ENCODE measurements around the gene SPSB2.

The SPSB2 gene

GRCh38 chr12:6868211-6869048 lies 4.7 kb downstream of the SPSB2 start:
- TF ChIP-seq ZBTB8A (tag by site-specific recombination; IDR thresholded peaks at IDR 0.05), result peak; percentile 16; the same call in 1 of the 2 replicates
- TF ChIP-seq ZFP37 (tag by site-specific recombination; IDR thresholded peaks at IDR 0.05), result peak; percentile 33; the same call in 1 of the 2 replicates
- TF ChIP-seq HOXC10 (CRISPR knock-in tag; IDR thresholded peaks at IDR 0.05), result no peak; the same call in 1 of the 2 replicates
- TF ChIP-seq PRDM1 (tag by site-specific recombination; IDR thresholded peaks at IDR 0.05), result peak; percentile 44; the same call in 1 of the 2 replicates
- peak; percentile 18; the same call in 1 of the 2 replicates for TF ChIP-seq ZNF366 (tag by site-specific recombination; conservative IDR thresholded peaks at IDR 0.05)
- 0 out of 2 replicates have a peak, but pooled peaks have one; percentile 1 for TF ChIP-seq GLIS1 (tag by site-specific recombination; IDR thresholded peaks at IDR 0.05)
- TF ChIP-seq REPIN1 (tag by site-specific recombination; IDR thresholded peaks at IDR 0.05; ENCODE audit: low read depth), result no peak
- peak; percentile 61; the same call in 1 of the 2 replicates for TF ChIP-seq ZFHX2 (tag by site-specific recombination; conservative IDR thresholded peaks at IDR 0.05)
- peak; percentile 36 for TF ChIP-seq ZBTB26 (tag by site-specific recombination; optimal IDR thresholded peaks at IDR 0.05)
- no peak for TF ChIP-seq ZNF274 (IDR thresholded peaks at IDR 0.05; ENCODE audit: low read length)
- TF ChIP-seq ZNF274 (tag by site-specific recombination; IDR thresholded peaks at IDR 0.05; ENCODE audit: borderline replicate concordance), result no peak
- TF ChIP-seq MZF1 (tag by site-specific recombination; IDR thresholded peaks at IDR 0.05; ENCODE audit: borderline replicate concordance), result 0 out of 2 replicates have a peak, but pooled peaks have one; percentile 23
- peak; percentile 47; the same call in 1 of the 2 replicates for TF ChIP-seq ZBTB20 (tag by site-specific recombination; IDR thresholded peaks at IDR 0.05)
- 0 out of 2 replicates have a peak, but pooled peaks have one; percentile 9 for TF ChIP-seq FEZF1 (tag by site-specific recombination; IDR thresholded peaks at IDR 0.05)
- TF ChIP-seq PRDM10 (tag by site-specific recombination; IDR thresholded peaks at IDR 0.05), result peak; percentile 31; the same call in 1 of the 2 replicates
- TF ChIP-seq CTCF (tag by site-specific recombination; IDR thresholded peaks at IDR 0.05), result peak; percentile 65
- TF ChIP-seq PBX3 (CRISPR knock-in tag; IDR thresholded peaks at IDR 0.05), result no peak
- H3K9me3 ChIP-seq (ENCODE audit: control insufficient read depth, insufficient read depth, low read depth, low read length), result no peaks in the 10 kb centered on the region
- H3K4me1 ChIP-seq (ENCODE audit: control insufficient read depth, insufficient read depth, low read length), result peaks cover 8% of the 10 kb centered on the region
- H3K4me3 ChIP-seq (ENCODE audit: low read depth, low read length), result peak overlapping the region; percentile 87
- H3K27ac ChIP-seq (ENCODE audit: extremely low read depth, low read depth, low read length), result peak overlapping the region; percentile 98
- ChIA-PET CTCF (interaction anchor here (0.7 to 5.3 kb wide), 22 partner anchors 8 to 261 kb away, joined by 3 to 71 read pairs (median 5); partner anchors contain the start of genes C12orf57, C1RL, CDCA3 and MLF2), POLR2A (interaction anchor here (0.6 to 7.6 kb wide), 19 partner anchors 9 to 255 kb away, joined by 3 to 183 read pairs (median 6); partner anchors contain the start of genes C12orf57, CDCA3, COPS7A and MLF2)
- H3K36me3 ChIP-seq (ENCODE audit: control insufficient read depth in 2 of 2, insufficient read depth in 1 of 2, low read length in 2 of 2), result peaks cover 4 to 67% of the 10 kb centered on the region in 2 experiments; a peak in 2 of 3 replicates
